HL-60/S4 (cell line): ENCODE data around the gene HMX1.

Experiments
- in situ Hi-C: fragments of 300-500 bp; cut with MboI; formaldehyde crosslinking; loops from 2 replicates; pipeline ENCODE4 v1.14.3; 2022; ENCODE audit warnings: low sequenced_read_pairs

HMX1 gene

GRCh38 chr4:8894424-8894816 lies 22.8 kb upstream of the HMX1 start:
- in situ Hi-C loops = no loop called here

- in situ Hi-C loops = no loop called here
Measured at GRCh38 chr4:8893624-8894423, 22.2 kb upstream of the HMX1 start.

- in situ Hi-C loops = no loop called here
Measured at GRCh38 chr4:8893227-8893623, 21.6 kb upstream of the HMX1 start.

- in situ Hi-C loops = no loop called here
Measured at GRCh38 chr4:8892556-8893226, 21.1 kb upstream of the HMX1 start.

GRCh38 chr4:8891646-8892555 lies 20.3 kb upstream of the HMX1 start:
- in situ Hi-C loops = no loop called here

- in situ Hi-C loops = no loop called here
Measured at GRCh38 chr4:8891255-8891645, 19.6 kb upstream of the HMX1 start.

- in situ Hi-C loops = no loop called here
Measured at GRCh38 chr4:8888856-8889255, 17.2 kb upstream of the HMX1 start.

GRCh38 chr4:8886612-8887406 lies 15.2 kb upstream of the HMX1 start:
- in situ Hi-C loops = no loop called here

GRCh38 chr4:8882239-8882638 lies 10.6 kb upstream of the HMX1 start:
- in situ Hi-C loops = no loop called here

- in situ Hi-C loops = no loop called here
Measured at GRCh38 chr4:8880851-8881250, 9.2 kb upstream of the HMX1 start.

GRCh38 chr4:8879574-8879973 lies 7.9 kb upstream of the HMX1 start:
- in situ Hi-C loops = no loop called here

GRCh38 chr4:8878421-8878820 lies 6.8 kb upstream of the HMX1 start:
- in situ Hi-C loops = no loop called here

GRCh38 chr4:8877780-8878040 lies 6.1 kb upstream of the HMX1 start:
- in situ Hi-C loops = no loop called here

- in situ Hi-C loops = no loop called here
Measured at GRCh38 chr4:8876982-8877779, 5.5 kb upstream of the HMX1 start.

GRCh38 chr4:8874896-8875680 lies 3.4 kb upstream of the HMX1 start:
- in situ Hi-C loops = no loop called here

GRCh38 chr4:8874003-8874895 lies 2.6 kb upstream of the HMX1 start:
- in situ Hi-C loops = no loop called here

- in situ Hi-C loops = no loop called here
Measured at GRCh38 chr4:8872402-8873291, 1.0 kb upstream of the HMX1 start.
